Iris pigment epithelial cell (primary cell): ENCODE measurements around the gene ITGA1.
"Not testable (repeated sequence)": the region's sequence is repeated elsewhere in the genome, so short reads cannot be mapped to it uniquely, and the experiment has no call there.

Experiments
- DNase-seq: peaks from one replicate; pipeline ENCODE4 v3.0.0-alpha.2; 2011; ENCODE audit warnings: low read depth

ITGA1 gene

GRCh38 chr5:52801329-52801728 lies 13.6 kb downstream of the ITGA1 start:
- DNase-seq, result peak; percentile 55

DNA sequence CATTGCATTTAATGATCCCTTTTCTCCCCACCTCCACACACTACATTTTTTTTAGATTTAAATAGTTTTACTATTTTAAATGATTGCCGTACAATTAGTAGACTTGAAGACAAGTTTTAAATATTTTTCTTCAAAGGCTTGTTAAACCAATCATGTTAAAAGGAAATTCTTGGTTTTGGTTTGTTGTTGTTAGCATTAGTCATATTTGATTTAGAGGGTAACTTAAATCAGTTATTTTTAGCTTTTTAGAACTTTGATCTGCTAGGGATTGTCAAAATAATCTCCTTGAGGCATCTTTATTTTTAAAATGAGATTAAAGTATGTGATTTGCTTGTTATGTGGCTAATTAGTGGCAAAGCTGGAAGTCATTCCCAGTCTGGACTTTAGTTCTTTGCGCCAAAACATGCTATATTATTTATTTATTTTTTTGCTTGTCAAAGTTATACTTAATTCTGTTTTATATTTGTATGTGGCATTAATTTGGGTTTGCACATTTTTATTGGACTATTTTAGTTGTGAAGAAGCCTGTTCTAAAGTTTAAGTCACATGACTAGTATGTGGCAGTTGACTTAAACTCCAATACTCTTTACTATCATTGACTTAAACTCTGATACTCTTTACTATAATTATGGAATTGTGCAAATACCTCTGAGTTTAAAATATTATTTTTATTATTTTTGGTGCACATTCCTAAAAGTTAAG lies 14.7 kb downstream of the ITGA1 start:
- no peak for DNase-seq

GRCh38 chr5:52802974-52803336 lies 15.2 kb downstream of the ITGA1 start:
- no peak for DNase-seq

- no peak for DNase-seq
Observed at GRCh38 chr5:52804387-52804791, 16.7 kb downstream of the ITGA1 start.

- no peak for DNase-seq
Observed at GRCh38 chr5:52804981-52805380, 17.3 kb downstream of the ITGA1 start.

GRCh38 chr5:52805615-52806014 lies 17.9 kb downstream of the ITGA1 start:
- no peak for DNase-seq

DNA sequence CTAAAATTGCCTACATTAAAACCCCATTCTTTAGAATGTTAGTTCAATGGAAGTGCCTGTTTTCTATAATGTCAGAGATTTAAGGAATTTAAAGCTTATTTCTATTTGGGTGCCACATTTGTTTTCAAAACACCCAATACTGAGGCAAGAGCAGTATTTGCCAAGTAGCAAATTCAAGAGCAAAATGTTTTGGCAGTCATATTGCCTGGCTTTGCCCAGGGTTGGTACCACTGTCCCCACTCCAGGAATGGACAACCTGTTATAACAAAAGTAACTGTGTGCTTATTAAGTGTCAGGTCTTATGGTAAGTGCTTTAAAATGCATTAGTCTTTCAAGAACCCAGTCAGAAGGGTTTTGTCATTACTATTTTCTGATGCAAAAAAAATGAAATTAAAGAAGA lies 19.3 kb downstream of the ITGA1 start:
- DNase-seq, result no peak

GRCh38 chr5:52807723-52808122 lies 20.0 kb downstream of the ITGA1 start:
- no peak for DNase-seq

GRCh38 chr5:52808316-52808901 lies 20.7 kb downstream of the ITGA1 start:
- peak; percentile 78 for DNase-seq

- peak; percentile 74 for DNase-seq
Observed at GRCh38 chr5:52809884-52810283, 22.2 kb downstream of the ITGA1 start.

DNA sequence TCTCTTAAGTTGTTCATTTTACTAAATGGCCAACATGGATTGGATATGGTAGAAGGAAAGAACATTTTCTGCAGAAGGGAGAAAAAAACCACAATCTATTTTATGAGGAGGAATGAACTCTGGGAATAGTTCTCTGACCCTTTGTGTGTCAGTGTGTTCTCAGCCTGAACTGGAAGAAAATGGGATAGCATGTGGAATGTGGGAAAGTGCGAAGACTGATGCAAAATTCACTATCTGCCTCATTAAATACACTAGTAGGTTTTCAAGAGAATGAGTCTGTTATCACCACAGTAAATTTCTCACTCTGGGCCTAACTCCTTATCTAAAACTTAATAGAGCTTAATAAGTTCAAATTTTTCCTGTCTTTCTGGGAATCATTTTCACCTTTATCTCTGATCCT lies 22.7 kb downstream of the ITGA1 start:
- no peak for DNase-seq

- DNase-seq, result peak; percentile 85
Observed at GRCh38 chr5:52811067-52811749, 23.5 kb downstream of the ITGA1 start.

GRCh38 chr5:52814352-52815148 lies 26.8 kb downstream of the ITGA1 start:
- DNase-seq, result no peak

DNA sequence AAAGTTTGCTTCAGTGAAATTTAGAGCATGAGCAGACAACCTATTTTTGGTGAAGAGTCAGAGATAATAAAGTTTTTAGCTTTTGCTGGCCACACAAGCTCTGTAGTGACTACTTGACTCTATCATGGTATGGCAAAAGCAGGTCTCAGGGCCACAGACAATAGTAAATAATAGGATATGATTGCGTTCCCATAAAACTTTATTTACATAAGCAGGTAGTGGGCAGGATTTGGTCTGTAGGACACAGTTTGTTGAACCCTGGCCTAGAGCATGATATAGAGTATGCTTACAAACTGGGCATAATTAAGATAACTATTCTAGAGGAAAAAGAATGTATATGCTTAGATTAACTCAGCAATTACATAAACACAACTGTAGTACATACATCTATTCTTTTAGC lies 30.1 kb downstream of the ITGA1 start:
- no peak for DNase-seq

- DNase-seq, result no peak
Observed at GRCh38 chr5:52818360-52818759, 30.6 kb downstream of the ITGA1 start.

DNA sequence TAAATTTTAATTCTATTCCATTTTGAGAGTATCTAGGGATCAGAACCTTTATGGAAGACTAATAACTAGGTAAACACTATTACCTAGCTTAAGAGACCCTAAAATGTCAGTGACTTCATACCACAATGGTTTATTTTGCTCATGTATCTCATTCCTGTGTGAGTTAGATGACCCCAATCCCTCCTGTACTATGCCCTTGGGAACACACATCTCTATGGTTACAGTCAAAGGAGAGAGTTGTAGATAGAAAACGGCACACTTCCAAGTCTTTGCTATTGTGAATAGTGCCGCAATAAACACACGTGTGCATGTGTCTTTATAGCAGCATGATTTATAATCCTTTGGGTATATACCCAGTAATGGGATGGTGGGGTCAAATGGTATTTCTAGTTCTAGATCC lies 31.1 kb downstream of the ITGA1 start:
- not testable (repeated sequence) for DNase-seq

- no peak for DNase-seq
Observed at GRCh38 chr5:52821901-52822300, 34.2 kb downstream of the ITGA1 start.

DNA sequence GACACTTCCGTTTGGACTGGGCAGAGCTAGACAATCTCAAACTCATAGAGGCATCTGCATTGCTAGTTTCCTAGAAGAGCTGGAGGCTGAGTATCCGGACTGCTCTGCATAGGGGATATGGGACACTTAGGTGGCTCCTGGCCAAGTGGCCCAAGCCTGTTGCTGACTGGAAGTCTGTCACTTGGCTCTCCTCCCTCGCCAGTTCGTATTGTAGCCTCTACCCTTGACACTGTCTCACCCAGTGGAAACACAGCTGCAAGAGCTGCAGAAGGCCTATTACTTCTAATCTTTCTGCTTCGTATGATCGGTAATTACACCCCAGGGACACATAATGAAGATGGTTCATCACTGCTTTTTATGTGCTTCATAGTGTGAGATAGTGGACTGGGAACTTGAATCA lies 34.7 kb downstream of the ITGA1 start:
- no peak for DNase-seq

DNA sequence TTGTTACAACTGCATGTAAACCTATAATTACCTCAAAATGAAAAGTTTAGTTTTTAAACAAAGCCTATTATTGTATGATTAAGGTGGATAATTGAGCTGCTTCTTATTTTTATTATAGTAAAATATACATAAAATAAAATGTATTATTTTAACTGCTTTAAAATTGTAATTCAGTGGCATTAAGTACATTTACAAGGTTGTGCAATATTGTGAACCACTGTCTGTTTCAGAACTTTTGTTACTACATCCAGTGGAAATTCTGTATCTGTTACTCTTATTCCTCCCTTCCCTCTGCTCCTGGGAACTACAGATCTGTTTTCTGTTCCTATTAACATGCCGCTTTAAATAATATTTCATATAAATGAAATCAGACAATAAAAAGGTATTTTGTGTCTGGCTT lies 37.1 kb downstream of the ITGA1 start:
- no peak for DNase-seq

GRCh38 chr5:52825826-52826225 lies 38.1 kb downstream of the ITGA1 start:
- DNase-seq, result no peak

DNA sequence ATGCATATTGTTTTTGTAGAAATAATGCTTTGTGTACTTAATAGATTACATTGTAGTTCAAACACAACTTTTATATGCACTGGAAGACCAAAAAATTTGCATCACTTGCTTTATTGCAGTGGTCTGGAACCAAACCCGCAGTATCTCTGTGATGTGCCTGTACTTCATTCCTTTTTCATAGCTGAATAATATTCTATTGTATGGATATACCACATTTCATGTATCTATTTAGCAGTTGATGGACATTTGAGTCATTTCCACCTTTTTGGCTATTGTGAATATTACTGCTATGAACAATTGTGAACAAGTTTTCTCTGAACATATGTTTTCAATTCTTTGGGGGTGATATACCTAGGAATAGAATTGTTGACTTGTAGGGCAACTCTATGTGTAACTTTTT lies 40.1 kb downstream of the ITGA1 start:
- no peak for DNase-seq

- DNase-seq, result no peak
Observed at GRCh38 chr5:52829664-52830063, 41.9 kb downstream of the ITGA1 start.

DNA sequence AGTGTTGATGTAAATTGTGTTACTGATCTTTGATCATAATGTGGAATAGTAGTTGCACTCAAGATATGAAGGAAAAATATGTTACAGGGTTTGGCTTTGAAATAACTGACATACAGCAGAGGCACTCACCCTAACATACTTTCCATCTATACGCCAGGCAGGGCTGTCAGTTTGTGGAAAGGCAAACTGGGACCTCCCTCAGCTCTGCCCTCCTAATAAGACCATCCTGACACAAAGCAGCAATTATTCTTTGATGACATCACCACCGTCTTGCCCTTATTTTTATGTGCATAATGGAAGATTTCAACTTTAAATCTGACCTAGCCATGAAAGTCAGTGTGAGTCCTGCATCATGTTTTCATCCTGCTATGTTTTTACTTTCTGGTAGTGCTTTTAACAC lies 42.9 kb downstream of the ITGA1 start:
- DNase-seq, result no peak
